ENCODE results near the gene NRCAM. TPM values are rescaled to one million over a fixed set of nuclear protein-coding genes. Genes with fewer than 3 reads are reported as not detected.

Gene NRCAM
- total RNA-seq, 1 experiment from 2014 or later = 1.1 TPM

GRCh38 chr7:108375668-108376067, 80.6 kb downstream of the NRCAM start:
- Mint-ChIP-seq H3K27ac (ENCODE audit: low read depth, unreplicated experiment) (no peak overlapping the region), H3K4me3 (ENCODE audit: unreplicated experiment) (no peak overlapping the region), H3K4me1 (ENCODE audit: insufficient read depth, unreplicated experiment) (no peaks in the 10 kb centered on the region), H3K27me3 (ENCODE audit: insufficient read depth, unreplicated experiment) (no peaks in the 10 kb centered on the region), H3K36me3 (ENCODE audit: insufficient read depth, unreplicated experiment) (no peaks in the 10 kb centered on the region), H3K9me3 (ENCODE audit: unreplicated experiment) (peaks cover 7% of the 10 kb centered on the region)
- CTCF ChIA-PET = interaction anchor here (0.8 kb wide), 1 partner anchor 49 kb away, joined by 3 read pairs; no protein-coding TSS in a partner anchor
- BruUV-seq (replicated peaks) = no TSS peak
- no peak for DNase-seq (ENCODE audit: unreplicated experiment)
- TF ChIP-seq CTCF (IDR thresholded peaks at IDR 0.05; ENCODE audit: unreplicated experiment) = no peak
- POLR2A ChIA-PET = no interaction called here
- intact Hi-C loops (cut with micrococcal nuclease) = no loop called here

GRCh38 chr7:108374899-108375298, 81.3 kb downstream of the NRCAM start:
- H3K36me3 Mint-ChIP-seq (ENCODE audit: insufficient read depth, unreplicated experiment) = no peaks in the 10 kb centered on the region
- ChIA-PET CTCF (interaction anchor here (0.6 to 1.0 kb wide), 2 partner anchors 28 to 53 kb away, joined by 3 read pairs; no protein-coding TSS in a partner anchor), POLR2A (no interaction called here)
- no peak for DNase-seq (ENCODE audit: unreplicated experiment)
- H3K27me3 Mint-ChIP-seq (ENCODE audit: insufficient read depth, unreplicated experiment) = no peaks in the 10 kb centered on the region
- H3K4me1 Mint-ChIP-seq (ENCODE audit: insufficient read depth, unreplicated experiment) = no peaks in the 10 kb centered on the region
- BruUV-seq (replicated peaks) = no TSS peak
- intact Hi-C loops (cut with micrococcal nuclease) = no loop called here
- H3K9me3 Mint-ChIP-seq (ENCODE audit: unreplicated experiment) = peaks cover 7% of the 10 kb centered on the region
- no peak overlapping the region for H3K27ac Mint-ChIP-seq (ENCODE audit: low read depth, unreplicated experiment)
- no peak for TF ChIP-seq CTCF (IDR thresholded peaks at IDR 0.05; ENCODE audit: unreplicated experiment)
- H3K4me3 Mint-ChIP-seq (ENCODE audit: unreplicated experiment) = no peak overlapping the region

DNA sequence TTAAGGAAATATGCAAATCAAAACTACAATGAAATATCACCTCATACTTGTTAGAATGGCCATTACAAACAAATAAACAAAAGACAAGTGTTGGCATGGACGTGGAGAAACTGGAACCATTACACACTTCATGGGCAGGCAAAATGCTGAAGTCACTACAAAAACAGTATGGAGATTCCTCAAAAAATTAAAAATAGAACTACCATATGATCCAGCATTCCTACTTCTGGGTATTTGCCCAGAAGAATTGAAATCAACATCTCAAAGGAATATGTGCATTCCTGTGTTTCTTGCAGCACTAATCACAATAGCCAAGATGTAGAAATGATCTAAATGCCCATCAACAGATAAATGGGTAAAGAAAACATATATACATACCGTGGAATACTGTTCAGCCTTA, 83.6 kb downstream of the NRCAM start:
- ChIA-PET POLR2A (no interaction called here), CTCF (interaction anchor here (1.1 to 1.3 kb wide), 2 partner anchors 9 to 12 kb away, joined by 3 read pairs; no protein-coding TSS in a partner anchor)
- no peak for DNase-seq (ENCODE audit: unreplicated experiment)
- TF ChIP-seq CTCF (IDR thresholded peaks at IDR 0.05; ENCODE audit: unreplicated experiment) = no peak
- Mint-ChIP-seq H3K4me1 (ENCODE audit: insufficient read depth, unreplicated experiment) (no peaks in the 10 kb centered on the region), H3K27ac (ENCODE audit: low read depth, unreplicated experiment) (no peak overlapping the region), H3K4me3 (ENCODE audit: unreplicated experiment) (no peak overlapping the region), H3K27me3 (ENCODE audit: insufficient read depth, unreplicated experiment) (no peaks in the 10 kb centered on the region), H3K9me3 (ENCODE audit: unreplicated experiment) (peaks cover 7% of the 10 kb centered on the region), H3K36me3 (ENCODE audit: insufficient read depth, unreplicated experiment) (no peaks in the 10 kb centered on the region)
- BruUV-seq (replicated peaks) = no TSS peak
- intact Hi-C loops (cut with micrococcal nuclease) = no loop called here

DNA sequence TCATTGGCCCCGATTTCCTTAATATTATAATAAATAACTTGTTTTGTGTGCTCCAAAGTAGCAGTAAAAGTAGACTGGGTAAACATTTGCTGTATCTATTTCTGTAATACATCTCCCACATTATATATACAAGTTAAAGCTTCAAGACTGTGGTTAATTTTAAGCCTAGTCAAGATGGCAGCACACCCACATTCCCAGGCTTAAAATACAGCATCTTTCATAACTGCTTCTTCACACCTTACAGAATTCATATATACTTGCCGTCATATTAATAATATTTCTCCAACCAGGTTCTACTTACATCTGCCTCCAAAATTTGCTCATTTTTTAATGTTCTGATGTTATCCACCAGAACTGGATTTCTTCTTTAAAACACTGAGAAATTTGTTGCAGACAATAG, 85.6 kb downstream of the NRCAM start:
- Mint-ChIP-seq H3K4me1 (ENCODE audit: insufficient read depth, unreplicated experiment) (no peaks in the 10 kb centered on the region), H3K4me3 (ENCODE audit: unreplicated experiment) (no peak overlapping the region), H3K36me3 (ENCODE audit: insufficient read depth, unreplicated experiment) (no peaks in the 10 kb centered on the region), H3K9me3 (ENCODE audit: unreplicated experiment) (peaks cover 7% of the 10 kb centered on the region), H3K27me3 (ENCODE audit: insufficient read depth, unreplicated experiment) (no peaks in the 10 kb centered on the region), H3K27ac (ENCODE audit: low read depth, unreplicated experiment) (no peak overlapping the region)
- no TSS peak for BruUV-seq (replicated peaks)
- ChIA-PET CTCF (no interaction called here), POLR2A (interaction anchor here (1.2 kb wide), 1 partner anchor 51 kb away, joined by 3 read pairs; no protein-coding TSS in a partner anchor)
- intact Hi-C loops (cut with micrococcal nuclease) = no loop called here
- TF ChIP-seq CTCF (IDR thresholded peaks at IDR 0.05; ENCODE audit: unreplicated experiment) = no peak
- no peak for DNase-seq (ENCODE audit: unreplicated experiment)

Data from MCF 10A (cell line).